Smooth muscle cell (in vitro differentiated cells): Measurements from ENCODE around the gene MMP20. TPM values are rescaled to one million over a fixed set of nuclear protein-coding genes. Genes with fewer than 3 reads are reported as not detected.

Source experiments
- DNase-seq: peaks from one replicate; lab custom pipeline; 2025; ENCODE audit not compliant: unreplicated experiment; lab: John Stamatoyannopoulos, UW
- H2AFZ ChIP-seq: fragments of 200-600 bp; sonication (generic); 2 replicates; pipeline ENCODE4 v1.6.0; 2016; ENCODE audit warnings: antibody characterized with exemption, low read depth, mild to moderate bottlenecking
- H3F3A ChIP-seq: fragments of 200-600 bp; sonication (generic); 2 replicates; pipeline ENCODE4 v1.6.0; 2017; ENCODE audit warnings: antibody characterized with exemption, low read depth
- H3K27ac ChIP-seq: fragments of 200-600 bp; sonication (generic); 2 replicates; pipeline ENCODE4 v1.5.1; 2016; ENCODE audit warnings: low read depth, mild to moderate bottlenecking
- H3K27me3 ChIP-seq: fragments of 200-600 bp; sonication (generic); 2 replicates; pipeline ENCODE4 v1.6.1; 2016; ENCODE audit warnings: low read depth, mild to moderate bottlenecking
- H3K36me3 ChIP-seq: fragments of 200-600 bp; sonication (generic); 2 replicates; pipeline ENCODE4 v1.5.1; 2016; ENCODE audit warnings: low read depth
- H3K4me1 ChIP-seq: fragments of 200-600 bp; sonication (generic); 2 replicates; pipeline ENCODE4 v1.5.1; 2016; ENCODE audit warnings: low read depth
- H3K4me2 ChIP-seq: fragments of 200-600 bp; sonication (generic); 2 replicates; pipeline ENCODE4 v1.6.0; 2016; ENCODE audit warnings: mild to moderate bottlenecking
- H3K4me3 ChIP-seq: fragments of 200-600 bp; sonication (generic); 2 replicates; pipeline ENCODE4 v1.5.1; 2016; ENCODE audit warnings: mild to moderate bottlenecking
- H3K79me2 ChIP-seq: fragments of 200-600 bp; sonication (generic); 2 replicates; pipeline ENCODE4 v1.6.0; 2016; ENCODE audit warnings: low read depth, mild to moderate bottlenecking
- H3K9ac ChIP-seq: fragments of 200-600 bp; sonication (generic); 2 replicates; pipeline ENCODE4 v1.6.0; 2016; ENCODE audit warnings: low read depth
- H3K9me3 ChIP-seq: fragments of 200-600 bp; sonication (generic); replicated peaks from 2 replicates; pipeline ENCODE4 v1.5.1; 2016; ENCODE audit warnings: low read depth
- H4K20me1 ChIP-seq: fragments of 200-600 bp; sonication (generic); 2 replicates; pipeline ENCODE4 v1.6.0; 2016; ENCODE audit warnings: low read depth
- WGBS: methylation state at CpG from one replicate; pipeline ENCODE4 v1.1.7; 2016; ENCODE audit warnings: low lambda C conversion rate; 5-methylcytosine and 5-hydroxymethylcytosine counted together
- polyA plus RNA-seq: library from polyadenylated mRNA; unstranded; fragments of >200 nt; fragmentation: Nextera tagmentation; extraction: Ambion mirVana; gene quantifications from 2 replicates; pipeline ENCODE4 v1.2.1, GENCODE V29; 2016
- total RNA-seq: library from RNA; depleted of rRNA; stranded (reverse); fragments of >200 nt; gene quantifications from 2 replicates; pipeline ENCODE4 v1.2.3, GENCODE V29; 2014
- TF ChIP-seq, protein P1 (sequence below): fragments of 200-600 bp; sonication (generic); IDR thresholded peaks from 2 replicates; pipeline ENCODE4 v1.5.1; 2017; ENCODE audit warnings: borderline replicate concordance, mild to moderate bottlenecking, antibody characterized with exemption; ENCODE audit not compliant: insufficient read depth, poor library complexity, severe bottlenecking

Gene MMP20
- total and polyA plus RNA-seq, 2 experiments from 2014 or later = 0.49 to 0.87 TPM

DNA sequence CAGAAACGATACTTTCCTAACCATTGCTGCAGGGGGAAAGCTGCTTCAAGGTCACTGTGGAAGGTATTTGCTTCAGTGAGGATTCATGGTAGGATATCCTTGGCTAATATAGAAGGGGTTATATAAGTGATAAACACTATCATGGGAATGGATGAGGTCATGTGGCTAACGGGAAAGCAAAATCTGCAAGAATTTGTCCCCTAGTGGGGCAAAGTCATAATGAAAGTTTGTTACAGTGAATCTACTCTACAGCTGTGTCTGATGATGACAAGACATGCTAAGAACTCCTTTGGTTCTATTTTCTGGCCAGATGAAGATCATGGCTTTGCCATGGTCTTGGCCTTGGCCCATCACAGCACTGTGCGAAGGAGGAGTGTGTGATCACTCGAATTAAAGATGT is 13.8 kb downstream of the MMP20 start:
- Histone ChIP-seq H3F3A (no peaks in the 10 kb centered on the region), H3K79me2 (no peaks in the 10 kb centered on the region), H3K27me3 (no peaks in the 10 kb centered on the region), H3K27ac (no peak overlapping the region), H3K4me2 (no peak overlapping the region), H2AFZ (no peak overlapping the region), H3K4me1 (no peaks in the 10 kb centered on the region), H3K4me3 (no peak overlapping the region), H3K9me3 (no peaks in the 10 kb centered on the region), H4K20me1 (no peaks in the 10 kb centered on the region), H3K9ac (no peak overlapping the region), H3K36me3 (no peaks in the 10 kb centered on the region)
- DNase-seq = no peak
- 96% methylated on average over 4 of the region's 4 CpGs for WGBS
- TF ChIP-seq, protein P1, sequence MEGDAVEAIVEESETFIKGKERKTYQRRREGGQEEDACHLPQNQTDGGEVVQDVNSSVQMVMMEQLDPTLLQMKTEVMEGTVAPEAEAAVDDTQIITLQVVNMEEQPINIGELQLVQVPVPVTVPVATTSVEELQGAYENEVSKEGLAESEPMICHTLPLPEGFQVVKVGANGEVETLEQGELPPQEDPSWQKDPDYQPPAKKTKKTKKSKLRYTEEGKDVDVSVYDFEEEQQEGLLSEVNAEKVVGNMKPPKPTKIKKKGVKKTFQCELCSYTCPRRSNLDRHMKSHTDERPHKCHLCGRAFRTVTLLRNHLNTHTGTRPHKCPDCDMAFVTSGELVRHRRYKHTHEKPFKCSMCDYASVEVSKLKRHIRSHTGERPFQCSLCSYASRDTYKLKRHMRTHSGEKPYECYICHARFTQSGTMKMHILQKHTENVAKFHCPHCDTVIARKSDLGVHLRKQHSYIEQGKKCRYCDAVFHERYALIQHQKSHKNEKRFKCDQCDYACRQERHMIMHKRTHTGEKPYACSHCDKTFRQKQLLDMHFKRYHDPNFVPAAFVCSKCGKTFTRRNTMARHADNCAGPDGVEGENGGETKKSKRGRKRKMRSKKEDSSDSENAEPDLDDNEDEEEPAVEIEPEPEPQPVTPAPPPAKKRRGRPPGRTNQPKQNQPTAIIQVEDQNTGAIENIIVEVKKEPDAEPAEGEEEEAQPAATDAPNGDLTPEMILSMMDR = no peak

DNA sequence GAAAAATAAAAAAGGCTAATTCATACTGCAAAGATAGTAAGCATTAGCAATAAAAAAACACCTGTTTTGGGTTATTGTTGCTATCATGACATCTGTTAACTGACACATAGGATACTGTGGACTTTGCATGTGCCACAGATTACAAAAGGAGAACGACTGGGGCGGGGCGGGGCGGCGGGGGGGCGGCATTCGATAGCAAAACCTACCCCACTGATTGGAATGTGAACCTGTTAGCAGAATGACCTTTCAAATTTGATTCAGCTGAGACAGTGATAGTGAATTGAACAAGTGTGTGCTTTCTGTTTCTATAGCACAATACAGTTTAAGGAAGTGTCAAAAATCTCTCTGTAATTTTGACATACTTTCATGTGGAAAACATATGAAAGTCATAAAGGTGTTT is 14.9 kb downstream of the MMP20 start:
- Histone ChIP-seq H3K9me3 (no peaks in the 10 kb centered on the region), H3F3A (no peaks in the 10 kb centered on the region), H3K4me3 (no peak overlapping the region), H3K27me3 (no peaks in the 10 kb centered on the region), H3K4me1 (no peaks in the 10 kb centered on the region), H3K36me3 (no peaks in the 10 kb centered on the region), H3K4me2 (no peak overlapping the region), H3K79me2 (no peaks in the 10 kb centered on the region), H4K20me1 (no peaks in the 10 kb centered on the region), H3K9ac (no peak overlapping the region), H2AFZ (no peak overlapping the region), H3K27ac (no peak overlapping the region)
- 90% methylated on average over 7 of the region's 7 CpGs for WGBS
- TF ChIP-seq, protein P1 = no peak
- DNase-seq = no peak

DNA sequence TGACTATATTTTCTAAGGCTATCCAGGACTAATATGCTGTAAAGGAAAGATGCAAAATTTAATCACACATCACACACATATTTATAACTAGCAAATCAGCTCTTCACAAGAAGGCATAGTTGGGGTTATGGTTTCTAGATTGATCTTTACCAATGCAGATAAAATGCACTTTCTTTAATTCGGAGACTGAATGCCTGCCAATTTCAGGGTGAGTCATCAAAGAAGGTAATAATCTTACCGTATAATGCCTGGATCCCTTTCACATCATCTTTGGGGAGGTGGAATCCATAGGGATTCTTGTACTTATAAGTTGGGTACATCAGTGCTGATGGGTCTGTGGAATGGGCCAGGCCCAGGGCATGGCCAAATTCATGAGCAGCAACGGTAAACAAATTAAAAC is 16.4 kb downstream of the MMP20 start:
- Histone ChIP-seq H3K9me3 (no peaks in the 10 kb centered on the region), H3F3A (peaks cover 1% of the 10 kb centered on the region), H2AFZ (no peak overlapping the region), H4K20me1 (no peaks in the 10 kb centered on the region), H3K4me1 (peaks cover 13% of the 10 kb centered on the region), H3K36me3 (no peaks in the 10 kb centered on the region), H3K9ac (no peak overlapping the region), H3K27ac (no peak overlapping the region), H3K4me2 (no peak overlapping the region), H3K27me3 (no peaks in the 10 kb centered on the region), H3K4me3 (no peak overlapping the region), H3K79me2 (no peaks in the 10 kb centered on the region)
- 95% methylated on average over 3 of the region's 3 CpGs for WGBS
- no peak for DNase-seq
- TF ChIP-seq, protein P1 = no peak

DNA sequence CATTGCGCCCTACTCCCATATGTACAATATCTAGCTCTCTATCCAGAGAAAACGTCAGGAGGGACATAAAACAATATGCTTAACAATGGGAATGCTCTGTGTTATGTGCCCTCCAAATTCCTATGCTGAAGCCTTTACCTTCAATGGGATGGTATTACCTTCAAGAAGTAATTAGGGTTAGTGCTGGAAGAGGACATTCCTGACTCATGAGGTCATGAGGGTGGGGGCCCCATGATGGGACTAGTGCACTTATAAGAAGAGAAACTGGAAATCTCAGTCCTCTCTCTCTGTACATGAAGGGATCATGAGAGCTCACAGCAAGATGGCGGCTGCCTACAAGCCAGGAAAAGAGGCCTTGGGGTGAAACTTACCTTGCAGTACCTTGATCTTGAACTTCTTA is 20.3 kb downstream of the MMP20 start:
- H4K20me1 ChIP-seq = no peaks in the 10 kb centered on the region

More for the DNA sequence above, 20.3 kb downstream of the MMP20 start:
- Histone ChIP-seq H2AFZ (no peak overlapping the region), H3K4me3 (no peak overlapping the region), H3K79me2 (no peaks in the 10 kb centered on the region), H3K9ac (no peak overlapping the region), H3K4me2 (no peak overlapping the region), H3K4me1 (peaks cover 31% of the 10 kb centered on the region), H3K9me3 (no peaks in the 10 kb centered on the region), H3K27me3 (no peaks in the 10 kb centered on the region), H3K27ac (peak overlapping the region; percentile 95), H3K36me3 (no peaks in the 10 kb centered on the region), H3F3A (peaks cover 14% of the 10 kb centered on the region)
- TF ChIP-seq, protein P1 = no peak
- DNase-seq = no peak
- 86% methylated on average over 3 of the region's 3 CpGs for WGBS
